ENCODE results near the gene BEAN1. TPM values are rescaled to one million over a fixed set of nuclear protein-coding genes. Genes with fewer than 3 reads are reported as not detected.
"Not testable (repeated sequence)": the region's sequence is repeated elsewhere in the genome, so short reads cannot be mapped to it uniquely, and the experiment has no call there.

The BEAN1 gene
- total RNA-seq, 2 experiments from 2014 or later = not detected

DNA sequence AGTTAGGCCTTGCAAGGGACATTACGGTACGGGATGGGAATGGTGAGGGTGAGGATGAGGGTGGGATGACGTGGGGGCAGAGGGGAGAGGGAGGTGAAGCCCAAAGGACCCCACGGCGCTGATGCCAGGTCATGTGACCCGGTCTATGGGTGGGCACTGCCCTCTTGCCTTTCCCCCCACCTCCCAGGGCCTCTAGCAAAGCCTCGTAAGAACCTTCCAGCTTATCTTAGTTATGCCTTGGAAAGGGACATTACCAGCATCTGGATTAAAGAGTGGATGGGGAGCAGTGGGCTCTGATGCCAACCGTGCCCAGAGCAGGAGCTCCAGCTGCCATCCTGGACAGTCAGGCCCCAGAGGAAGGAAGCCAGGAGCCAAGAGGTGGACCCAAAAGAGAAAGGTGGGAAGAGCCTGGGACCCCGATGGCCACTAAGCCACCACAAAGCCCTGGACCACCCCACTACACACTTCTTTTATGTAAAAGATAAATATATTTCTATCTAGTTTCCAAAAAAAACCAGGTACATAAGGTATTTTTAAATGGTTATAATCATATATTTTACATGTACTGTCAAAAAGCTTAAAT lies 81.9 kb downstream of the BEAN1 start:
- intact Hi-C loops (cut with DNase I, micrococcal nuclease) = no loop called here
- Mint-ChIP-seq H3K9me3 (ENCODE audit: low read depth) (no peaks in the 10 kb centered on the region), H3K27me3 (no peaks in the 10 kb centered on the region), H3K36me3 (ENCODE audit: low read depth) (no peaks in the 10 kb centered on the region), H3K4me3 (no peak overlapping the region), H3K4me1 (no peaks in the 10 kb centered on the region), H3K27ac (no peak overlapping the region)
- no peak for DNase-seq
- ChIA-PET CTCF (interaction anchor here (1.0 to 3.1 kb wide), 4 partner anchors 13 to 104 kb away, joined by 3 to 9 read pairs (median 5); no protein-coding TSS in a partner anchor), POLR2A (no interaction called here)
- no peak for ATAC-seq

- no peaks in the 10 kb centered on the region for H3K36me3 Mint-ChIP-seq (ENCODE audit: low read depth)
- no peaks in the 10 kb centered on the region for H3K4me1 Mint-ChIP-seq
- ATAC-seq (no peak), DNase-seq (no peak)
- no peaks in the 10 kb centered on the region for H3K9me3 Mint-ChIP-seq (ENCODE audit: low read depth)
- H3K27me3 Mint-ChIP-seq = no peaks in the 10 kb centered on the region
- ChIA-PET CTCF (interaction anchor here (1.0 to 3.1 kb wide), 4 partner anchors 12 to 105 kb away, joined by 3 to 9 read pairs (median 4); no protein-coding TSS in a partner anchor), POLR2A (no interaction called here)
- H3K27ac Mint-ChIP-seq = no peak overlapping the region
- intact Hi-C loops (cut with DNase I, micrococcal nuclease) = no loop called here
- no peak overlapping the region for H3K4me3 Mint-ChIP-seq
Measured at GRCh38 chr16:66509576-66509975, 82.5 kb downstream of the BEAN1 start.

DNA sequence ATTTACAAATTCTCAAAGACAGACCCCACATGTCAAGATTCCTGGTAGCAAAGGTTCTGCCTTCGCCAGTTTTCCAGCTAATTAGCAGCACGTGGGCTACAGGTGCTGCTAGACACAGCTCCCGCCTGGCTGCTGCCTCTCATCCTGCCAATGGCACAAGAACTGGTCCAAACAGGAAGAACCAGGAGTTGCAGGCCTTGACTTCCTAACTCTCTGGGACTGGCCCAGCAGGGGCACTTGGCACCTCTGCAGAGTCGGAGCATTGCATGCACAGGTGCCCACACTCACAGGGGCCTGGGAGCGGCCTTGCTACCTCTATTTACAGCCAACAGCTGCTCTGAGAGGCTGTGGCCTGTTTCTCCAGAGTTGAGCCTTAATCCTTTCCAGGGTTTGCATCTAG lies 83.2 kb downstream of the BEAN1 start:
- H3K36me3 Mint-ChIP-seq (ENCODE audit: low read depth) = peaks cover 1% of the 10 kb centered on the region

GRCh38 chr16:66510711-66511601 lies 83.9 kb downstream of the BEAN1 start:
- Mint-ChIP-seq H3K4me1 (peaks cover 9% of the 10 kb centered on the region), H3K36me3 (ENCODE audit: low read depth) (peaks cover 1% of the 10 kb centered on the region), H3K27me3 (no peaks in the 10 kb centered on the region), H3K27ac (no peak overlapping the region), H3K4me3 (no peak overlapping the region), H3K9me3 (ENCODE audit: low read depth) (no peaks in the 10 kb centered on the region)
- DNase-seq = no peak
- POLR2A ChIA-PET = no interaction called here
- ATAC-seq = no peak
- intact Hi-C loops (cut with DNase I, micrococcal nuclease) = no loop called here
- CTCF ChIA-PET = interaction anchor here (0.5 to 3.1 kb wide), 7 partner anchors 9 to 107 kb away, joined by 3 to 9 read pairs (median 4); no protein-coding TSS in a partner anchor

More for the DNA sequence above, 83.2 kb downstream of the BEAN1 start:
- POLR2A ChIA-PET = no interaction called here
- ATAC-seq = no peak
- intact Hi-C loops (cut with DNase I, micrococcal nuclease) = no loop called here
- Mint-ChIP-seq H3K4me1 (peaks cover 5% of the 10 kb centered on the region), H3K27me3 (no peaks in the 10 kb centered on the region), H3K27ac (no peak overlapping the region), H3K9me3 (ENCODE audit: low read depth) (no peaks in the 10 kb centered on the region), H3K4me3 (no peak overlapping the region)
- no peak for DNase-seq
- CTCF ChIA-PET = interaction anchor here (0.5 to 3.1 kb wide), 6 partner anchors 8 to 106 kb away, joined by 3 to 9 read pairs (median 4); no protein-coding TSS in a partner anchor

DNA sequence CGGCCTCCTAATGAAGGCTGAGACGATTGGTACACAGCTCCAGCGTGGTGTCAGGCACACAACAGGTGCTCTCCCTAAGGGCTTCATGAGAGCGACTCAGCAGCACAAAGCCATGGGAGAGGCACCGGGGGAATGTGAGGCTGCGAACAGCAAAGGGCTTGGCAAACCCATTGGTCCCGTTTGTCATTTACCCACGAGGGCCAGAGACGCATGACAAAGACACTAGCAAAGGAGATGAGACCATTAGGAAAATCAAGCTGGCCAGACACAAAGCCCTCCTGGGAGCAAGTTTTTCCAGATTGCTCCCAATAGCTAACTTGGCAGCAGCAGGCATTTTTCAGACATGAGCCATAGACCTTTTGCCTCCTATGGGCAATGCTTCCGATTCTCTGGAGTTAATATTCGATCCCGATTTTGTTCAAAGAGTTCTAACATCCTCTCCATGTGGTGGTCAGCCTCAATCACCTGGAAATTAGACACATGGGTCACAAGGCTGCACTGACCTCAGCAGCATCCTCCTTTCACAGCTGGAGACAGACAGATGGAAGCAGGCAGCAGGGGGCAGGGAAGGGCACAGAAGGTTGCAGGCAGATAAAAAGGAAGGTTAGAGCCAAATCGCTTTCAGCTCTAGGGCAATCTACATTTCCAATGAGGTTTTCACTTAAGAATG lies 84.6 kb downstream of the BEAN1 start:
- peaks cover 1% of the 10 kb centered on the region for H3K36me3 Mint-ChIP-seq (ENCODE audit: low read depth)
- ChIA-PET CTCF (interaction anchor here (0.9 to 3.1 kb wide), 4 partner anchors 10 to 78 kb away, joined by 3 to 9 read pairs (median 4); no protein-coding TSS in a partner anchor), POLR2A (no interaction called here)
- H3K4me3 Mint-ChIP-seq = no peak overlapping the region
- no peaks in the 10 kb centered on the region for H3K9me3 Mint-ChIP-seq (ENCODE audit: low read depth)
- H3K27me3 Mint-ChIP-seq = no peaks in the 10 kb centered on the region
- intact Hi-C loops (cut with DNase I, micrococcal nuclease) = loop anchor here in 1 of 2 experiments (1.0 kb wide), 1 partner anchor 78 kb away; no protein-coding TSS in a partner anchor
- ATAC-seq (no peak), DNase-seq (no peak)
- peaks cover 17% of the 10 kb centered on the region for H3K4me1 Mint-ChIP-seq
- no peak overlapping the region for H3K27ac Mint-ChIP-seq

- ATAC-seq (no peak), DNase-seq (no peak)
- peaks cover 1% of the 10 kb centered on the region for H3K36me3 Mint-ChIP-seq (ENCODE audit: low read depth)
- intact Hi-C loops (cut with DNase I, micrococcal nuclease) = loop anchor here in 1 of 2 experiments (1.0 kb wide), 1 partner anchor 77 kb away; no protein-coding TSS in a partner anchor
- POLR2A ChIA-PET = no interaction called here
- no peak overlapping the region for H3K27ac Mint-ChIP-seq
- H3K4me1 Mint-ChIP-seq = peaks cover 24% of the 10 kb centered on the region
- CTCF ChIA-PET = interaction anchor here (0.6 to 3.1 kb wide), 4 partner anchors 9 to 279 kb away, joined by 3 to 9 read pairs (median 4); no protein-coding TSS in a partner anchor
- no peaks in the 10 kb centered on the region for H3K27me3 Mint-ChIP-seq
- H3K9me3 Mint-ChIP-seq (ENCODE audit: low read depth) = no peaks in the 10 kb centered on the region
- no peak overlapping the region for H3K4me3 Mint-ChIP-seq
Measured at GRCh38 chr16:66512272-66513110, 85.4 kb downstream of the BEAN1 start.

- Mint-ChIP-seq H3K4me1 (peaks cover 31% of the 10 kb centered on the region), H3K27me3 (no peaks in the 10 kb centered on the region), H3K9me3 (ENCODE audit: low read depth) (no peaks in the 10 kb centered on the region), H3K4me3 (no peak overlapping the region), H3K36me3 (ENCODE audit: low read depth) (peaks cover 1% of the 10 kb centered on the region), H3K27ac (peak overlapping the region; percentile 13)
- ATAC-seq (no peak), DNase-seq (no peak)
- ChIA-PET POLR2A (no interaction called here), CTCF (interaction anchor here (0.6 kb wide), 1 partner anchor 280 kb away, joined by 3 read pairs; no protein-coding TSS in a partner anchor)
- intact Hi-C loops (cut with DNase I, micrococcal nuclease) = no loop called here
Measured at GRCh38 chr16:66513111-66513723, 86.1 kb downstream of the BEAN1 start.

- H3K27ac Mint-ChIP-seq; H3K36me3 Mint-ChIP-seq (ENCODE audit: low read depth); ATAC-seq; DNase-seq; H3K4me3 Mint-ChIP-seq; H3K9me3 Mint-ChIP-seq (ENCODE audit: low read depth); CTCF ChIA-PET; H3K27me3 Mint-ChIP-seq; intact Hi-C loops (cut with DNase I, micrococcal nuclease); POLR2A ChIA-PET: not testable (repeated sequence)
- peaks cover 40% of the 10 kb centered on the region for H3K4me1 Mint-ChIP-seq
Measured at GRCh38 chr16:66514391-66514790, 87.3 kb downstream of the BEAN1 start.

DNA sequence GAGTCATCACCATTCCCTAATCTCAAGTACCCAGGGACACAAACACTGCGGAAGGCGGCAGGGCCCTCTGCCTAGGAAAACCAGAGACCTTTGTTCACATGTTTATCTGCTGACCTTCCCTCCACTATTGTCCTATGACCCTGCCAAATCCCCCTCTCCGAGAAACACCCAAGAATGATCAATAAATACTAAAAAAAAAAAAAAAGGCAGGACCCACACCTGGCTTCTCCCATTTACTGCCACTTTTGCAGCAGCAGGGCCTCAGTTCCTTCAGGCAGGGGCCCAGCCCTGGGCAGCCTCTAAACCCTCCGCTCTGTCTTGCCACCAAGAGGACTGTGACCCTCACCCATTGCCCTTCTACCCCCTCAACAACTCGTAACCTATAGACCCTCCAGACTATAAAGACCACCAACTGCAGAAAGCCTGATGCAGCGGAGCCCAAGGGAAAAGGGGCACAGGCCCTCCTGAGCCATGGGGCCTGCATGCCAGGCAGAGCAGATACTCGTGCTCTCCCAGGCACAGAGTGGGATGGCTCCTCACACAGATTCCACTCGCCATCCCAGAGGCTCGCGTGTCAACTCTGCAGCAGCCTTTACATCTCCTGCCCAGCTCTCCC lies 88.0 kb downstream of the BEAN1 start:
- H3K36me3 Mint-ChIP-seq (ENCODE audit: low read depth); DNase-seq; ATAC-seq; H3K9me3 Mint-ChIP-seq (ENCODE audit: low read depth); POLR2A ChIA-PET; H3K27me3 Mint-ChIP-seq; H3K4me3 Mint-ChIP-seq: not testable (repeated sequence)
- CTCF ChIA-PET = interaction anchor here (0.8 to 1.4 kb wide), 2 partner anchors 38 to 108 kb away, joined by 3 to 8 read pairs; no protein-coding TSS in a partner anchor
- Mint-ChIP-seq H3K4me1 (peaks cover 47% of the 10 kb centered on the region), H3K27ac (peak overlapping the region; percentile 51)
- intact Hi-C loops (cut with DNase I, micrococcal nuclease) = loop anchor here in 1 of 2 experiments (5.0 kb wide), 2 partner anchors 38 to 72 kb away; no protein-coding TSS in a partner anchor

All from activated CD4-positive, alpha-beta T cell treated with anti-CD3 and anti-CD28 coated beads for 36 hours (primary cell).